ENCODE data around the gene CARS2.
"Not testable (repeated sequence)": the region's sequence is repeated elsewhere in the genome, so short reads cannot be mapped to it uniquely, and the experiment has no call there.

CARS2 gene

GRCh38 chr13:110705826-110706569 is at the start of gene CARS2:
Gene CARS2 (minus strand): TSS chr13:110706116. CDS start chr13:110706093, 23 bp downstream.
- in situ Hi-C loops (cut with HindIII; ENCODE audit: low sequenced_read_pairs) = no loop called here

GRCh38 chr13:110748271-110748670 is 42.4 kb upstream of the CARS2 start:
- in situ Hi-C loops (cut with HindIII; ENCODE audit: low sequenced_read_pairs) = no loop called here

GRCh38 chr13:110746438-110746837 is 40.5 kb upstream of the CARS2 start:
- in situ Hi-C loops (cut with HindIII; ENCODE audit: low sequenced_read_pairs) = no loop called here

- in situ Hi-C loops (cut with HindIII; ENCODE audit: low sequenced_read_pairs) = no loop called here
These were observed 37.8 kb upstream of the CARS2 start for GRCh38 chr13:110743687-110744086.

GRCh38 chr13:110737555-110737954 is 31.6 kb upstream of the CARS2 start:
- in situ Hi-C loops (cut with HindIII; ENCODE audit: low sequenced_read_pairs) = no loop called here

GRCh38 chr13:110734561-110734960 is 28.6 kb upstream of the CARS2 start:
- in situ Hi-C loops (cut with HindIII; ENCODE audit: low sequenced_read_pairs) = no loop called here

GRCh38 chr13:110731072-110731471 is 25.2 kb upstream of the CARS2 start:
- in situ Hi-C loops (cut with HindIII; ENCODE audit: low sequenced_read_pairs) = no loop called here

- in situ Hi-C loops (cut with HindIII; ENCODE audit: low sequenced_read_pairs) = no loop called here
These were observed 20.8 kb upstream of the CARS2 start for GRCh38 chr13:110726726-110727125.

GRCh38 chr13:110726153-110726552 is 20.2 kb upstream of the CARS2 start:
- in situ Hi-C loops (cut with HindIII; ENCODE audit: low sequenced_read_pairs) = not testable (repeated sequence)

- in situ Hi-C loops (cut with HindIII; ENCODE audit: low sequenced_read_pairs) = no loop called here
These were observed 17.7 kb upstream of the CARS2 start for GRCh38 chr13:110723598-110723997.

- in situ Hi-C loops (cut with HindIII; ENCODE audit: low sequenced_read_pairs) = no loop called here
These were observed 17.1 kb upstream of the CARS2 start for GRCh38 chr13:110722971-110723370.

GRCh38 chr13:110719036-110719710 is 13.3 kb upstream of the CARS2 start:
- in situ Hi-C loops (cut with HindIII; ENCODE audit: low sequenced_read_pairs) = no loop called here

GRCh38 chr13:110716247-110716515 is 10.3 kb upstream of the CARS2 start:
- in situ Hi-C loops (cut with HindIII; ENCODE audit: low sequenced_read_pairs) = no loop called here

- in situ Hi-C loops (cut with HindIII; ENCODE audit: low sequenced_read_pairs) = no loop called here
These were observed 9.7 kb upstream of the CARS2 start for GRCh38 chr13:110715395-110716246.

- in situ Hi-C loops (cut with HindIII; ENCODE audit: low sequenced_read_pairs) = no loop called here
These were observed 9.0 kb upstream of the CARS2 start for GRCh38 chr13:110714797-110715394.

GRCh38 chr13:110713981-110714796 is 8.3 kb upstream of the CARS2 start:
- in situ Hi-C loops (cut with HindIII; ENCODE audit: low sequenced_read_pairs) = no loop called here

- in situ Hi-C loops (cut with HindIII; ENCODE audit: low sequenced_read_pairs) = no loop called here
These were observed 7.7 kb upstream of the CARS2 start, which contains the start of gene ING1 for GRCh38 chr13:110713642-110713952. Gene ING1 (plus strand): TSS chr13:110713700. CDS start chr13:110714150, 450 bp downstream.

- in situ Hi-C loops (cut with HindIII; ENCODE audit: low sequenced_read_pairs) = no loop called here
These were observed 7.1 kb upstream of the CARS2 start for GRCh38 chr13:110712849-110713641.

- in situ Hi-C loops (cut with HindIII; ENCODE audit: low sequenced_read_pairs) = no loop called here
These were observed 6.3 kb upstream of the CARS2 start for GRCh38 chr13:110712081-110712848.

All from DLD1 (cell line).